Cardiac fibroblast (primary cell): ENCODE data around the gene ZDHHC11.
A peak's percentile ranks its signal among the peaks of the same experiment; 100 is the strongest.

Experiments used
- DNase-seq, 2 donors: peaks; one replicate each; pipeline versions ENCODE4 v3.0.0 to v3.0.0-alpha.2; 2010; ENCODE audit warnings: low read depth in 2 of 2
- H3K4me3 ChIP-seq, 2 donors: replicated peaks in 1 of 2; 1 replicate in 1 of 2; 2 replicates in 1 of 2; pipeline ENCODE4 v1.5.1; 2011; ENCODE audit warnings: low read depth in 2 of 2, low read length in 2 of 2, mild to moderate bottlenecking in 2 of 2, moderate library complexity in 1 of 2
- TF ChIP-seq, protein P1 (sequence below): IDR thresholded peaks from one replicate; pipeline ENCODE4 v1.5.1; 2011; ENCODE audit warnings: low read depth, mild to moderate bottlenecking, low read length, inconsistent platforms

ZDHHC11 gene

DNA sequence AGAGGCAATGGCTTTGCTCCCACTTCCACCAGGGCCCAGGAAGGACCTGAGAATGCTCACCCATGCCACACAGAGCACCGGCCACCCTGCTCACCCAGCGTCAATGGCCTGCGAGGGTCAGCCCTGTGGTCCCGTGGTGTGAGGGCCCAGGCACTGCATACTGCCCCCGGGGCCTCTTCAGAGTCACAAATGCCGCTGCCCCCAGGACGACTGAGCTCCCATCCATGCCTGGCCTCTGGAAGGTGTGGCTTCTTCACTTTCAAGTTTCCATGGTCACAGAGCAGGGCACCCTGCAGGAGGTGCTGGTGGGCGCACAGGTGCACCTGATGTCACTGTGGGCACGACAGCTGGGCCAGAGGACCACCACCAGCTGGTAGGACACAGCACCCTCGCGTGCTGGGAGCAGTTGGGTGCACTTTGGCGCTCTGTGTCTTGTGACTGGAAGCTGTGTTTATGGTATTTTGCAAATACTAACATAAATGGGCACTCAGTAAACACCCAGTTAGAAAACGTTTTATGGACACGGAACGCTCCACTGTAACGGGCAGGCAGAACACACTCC lies 12.5 kb upstream of the ZDHHC11 start:
- DNase-seq: no peak
- TF ChIP-seq, protein P1, sequence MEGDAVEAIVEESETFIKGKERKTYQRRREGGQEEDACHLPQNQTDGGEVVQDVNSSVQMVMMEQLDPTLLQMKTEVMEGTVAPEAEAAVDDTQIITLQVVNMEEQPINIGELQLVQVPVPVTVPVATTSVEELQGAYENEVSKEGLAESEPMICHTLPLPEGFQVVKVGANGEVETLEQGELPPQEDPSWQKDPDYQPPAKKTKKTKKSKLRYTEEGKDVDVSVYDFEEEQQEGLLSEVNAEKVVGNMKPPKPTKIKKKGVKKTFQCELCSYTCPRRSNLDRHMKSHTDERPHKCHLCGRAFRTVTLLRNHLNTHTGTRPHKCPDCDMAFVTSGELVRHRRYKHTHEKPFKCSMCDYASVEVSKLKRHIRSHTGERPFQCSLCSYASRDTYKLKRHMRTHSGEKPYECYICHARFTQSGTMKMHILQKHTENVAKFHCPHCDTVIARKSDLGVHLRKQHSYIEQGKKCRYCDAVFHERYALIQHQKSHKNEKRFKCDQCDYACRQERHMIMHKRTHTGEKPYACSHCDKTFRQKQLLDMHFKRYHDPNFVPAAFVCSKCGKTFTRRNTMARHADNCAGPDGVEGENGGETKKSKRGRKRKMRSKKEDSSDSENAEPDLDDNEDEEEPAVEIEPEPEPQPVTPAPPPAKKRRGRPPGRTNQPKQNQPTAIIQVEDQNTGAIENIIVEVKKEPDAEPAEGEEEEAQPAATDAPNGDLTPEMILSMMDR: no peak
- no peak overlapping the region for H3K4me3 ChIP-seq

- peak in 1 of 2 donors; percentile 23 for DNase-seq
- H3K4me3 ChIP-seq: no peak overlapping the region
- TF ChIP-seq, protein P1: no peak
These were observed 11.8 kb upstream of the ZDHHC11 start for GRCh38 chr5:862367-863243.

DNA sequence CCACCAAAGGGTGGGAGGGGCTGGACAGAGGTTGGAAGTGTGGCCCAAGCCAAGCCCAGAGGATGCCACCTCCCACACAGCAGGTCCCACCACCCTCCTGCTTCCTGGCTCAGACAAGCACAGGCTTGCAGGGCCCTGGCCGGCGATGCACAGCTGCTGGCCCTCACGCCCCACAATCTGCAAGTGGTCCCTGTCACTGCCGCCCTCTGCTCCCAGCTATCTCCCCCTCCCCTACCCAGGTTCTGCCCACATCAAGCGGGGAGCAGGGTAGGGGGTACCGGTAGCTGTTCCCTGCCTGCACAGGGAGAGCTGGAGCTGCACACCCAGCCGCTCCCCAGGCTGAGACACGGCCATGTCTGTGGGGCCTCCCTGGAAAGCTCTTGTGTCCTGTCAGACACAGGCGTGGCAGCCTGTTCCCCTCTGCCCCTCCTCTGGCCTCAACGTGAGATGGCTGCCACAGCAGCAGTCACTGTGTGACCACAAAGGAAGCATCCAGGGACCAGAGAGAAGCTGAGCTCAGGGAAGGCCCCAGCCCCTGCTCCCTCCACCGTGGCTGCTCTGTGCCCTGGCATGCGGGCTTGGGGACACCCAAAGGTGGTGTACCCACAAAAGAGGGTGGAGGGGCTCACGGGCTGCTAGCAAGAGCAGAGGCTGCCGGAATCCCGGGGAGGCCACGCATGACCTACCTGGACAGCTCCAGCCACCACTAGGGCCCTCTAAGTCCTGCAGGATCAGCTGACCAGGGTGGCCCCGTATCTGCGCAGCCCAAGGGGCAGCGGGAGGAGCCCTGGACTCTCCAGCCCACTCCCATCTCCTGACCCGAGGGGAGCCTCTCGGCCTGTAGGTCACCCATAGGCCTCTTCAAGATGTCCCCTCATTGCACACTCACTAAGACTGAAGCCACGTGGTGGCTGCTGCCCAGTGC lies 10.9 kb upstream of the ZDHHC11 start:
- TF ChIP-seq, protein P1: no peak
- no peak for DNase-seq
- no peak overlapping the region for H3K4me3 ChIP-seq

DNA sequence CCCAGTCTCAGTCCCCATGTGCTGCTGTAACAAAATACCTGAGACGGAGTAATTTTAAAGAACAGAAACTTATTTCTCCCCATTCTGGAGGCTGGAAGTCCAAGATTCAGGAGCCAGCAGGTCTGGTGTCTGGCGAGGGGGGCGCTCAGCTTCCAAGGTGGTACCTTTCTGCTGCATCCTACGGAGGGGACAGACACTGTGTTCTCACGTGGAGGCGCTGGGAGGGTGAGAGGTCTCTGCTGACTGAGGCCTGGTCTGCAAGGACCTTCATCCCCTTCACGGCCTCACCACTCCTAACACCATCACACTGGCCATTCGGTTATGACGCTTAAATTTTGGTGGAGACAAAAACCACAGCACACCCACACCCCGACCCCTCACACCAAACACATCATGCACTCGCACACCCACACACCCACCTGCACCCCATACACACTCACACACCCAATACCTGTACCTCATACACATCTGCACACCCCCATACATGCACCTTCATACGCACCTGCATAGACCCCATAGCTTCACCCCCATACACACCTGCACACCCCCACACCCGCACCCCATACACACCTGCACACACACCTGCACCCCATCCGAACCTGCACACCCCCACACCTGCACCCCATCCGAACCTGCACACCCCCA lies 9.8 kb upstream of the ZDHHC11 start:
- no peak for DNase-seq
- TF ChIP-seq, protein P1: no peak
- no peak overlapping the region for H3K4me3 ChIP-seq

DNA sequence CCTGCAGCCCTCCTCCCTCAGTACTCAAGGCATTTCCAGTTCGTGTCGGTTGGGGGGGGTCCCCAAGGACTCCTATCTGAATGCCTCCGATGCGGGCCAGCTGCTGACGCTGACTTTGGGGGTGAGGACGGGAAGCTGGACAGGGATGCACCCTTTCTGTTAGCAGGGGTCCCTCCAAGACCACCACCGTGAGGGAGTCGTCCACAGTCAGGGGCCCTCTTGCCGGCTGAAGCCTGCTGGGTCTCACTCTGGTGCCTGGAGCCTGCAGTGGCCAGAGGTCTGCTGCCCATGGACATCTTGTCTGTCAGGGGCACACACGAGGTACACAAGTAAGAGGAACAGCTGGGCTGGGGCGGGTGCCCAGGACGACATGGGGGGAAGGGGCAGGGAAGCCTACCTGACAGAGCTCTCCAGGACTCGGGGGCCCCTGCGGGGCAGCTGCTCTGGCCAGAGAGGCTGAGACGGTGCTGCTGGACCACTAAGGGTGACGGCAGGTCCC lies 9.1 kb upstream of the ZDHHC11 start:
- TF ChIP-seq, protein P1: no peak
- DNase-seq: no peak

GRCh38 chr5:859391-859790 lies 8.6 kb upstream of the ZDHHC11 start:
- TF ChIP-seq, protein P1: no peak
- H3K4me3 ChIP-seq: no peak overlapping the region
- DNase-seq: peak; percentile 15 to 27

More for the DNA sequence above, 9.1 kb upstream of the ZDHHC11 start:
- H3K4me3 ChIP-seq: no peak overlapping the region
